GM18502 (cell line): ENCODE results near the gene WDFY3.
A peak's percentile ranks its signal among the peaks of the same experiment; 100 is the strongest.

Source experiments
- ATAC-seq: cut with Tn5 transposase; IDR thresholded peaks from one replicate; pipeline ENCODE4 v1.9.1; 2021; ENCODE audit warnings: mild to moderate bottlenecking; ENCODE audit not compliant: unreplicated experiment, poor library complexity

WDFY3 gene

DNA sequence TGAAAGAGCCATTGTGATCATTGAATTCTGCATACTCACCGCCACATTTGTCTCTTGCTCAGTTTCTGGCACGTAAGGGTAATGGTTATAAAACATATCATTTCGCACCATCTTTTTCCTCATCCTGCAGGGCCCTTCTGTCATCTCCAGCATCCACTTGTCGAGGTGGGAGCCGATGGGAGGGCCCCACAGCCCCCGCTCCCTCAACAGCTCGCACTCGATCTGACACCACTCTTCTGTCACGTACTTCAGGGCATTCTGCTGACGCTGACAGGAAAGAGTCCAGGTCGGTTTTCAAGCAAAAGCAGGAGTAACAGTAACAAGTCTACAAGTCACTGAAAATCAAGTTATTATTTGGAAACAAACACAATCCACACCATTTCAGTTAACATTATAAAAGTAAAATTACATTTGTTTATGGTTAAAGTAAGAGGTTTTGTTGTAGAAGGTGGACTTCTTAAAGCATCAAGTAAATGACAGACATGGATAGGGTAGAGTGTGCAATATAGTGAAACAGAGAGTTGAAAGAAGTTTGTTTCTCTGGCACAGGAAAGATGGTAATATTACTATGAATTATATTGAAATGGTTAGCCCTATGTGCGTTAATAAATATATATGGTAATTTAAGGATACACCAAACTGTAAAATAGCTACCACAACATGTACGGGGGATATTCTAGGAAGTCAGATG is 233.0 kb downstream of the WDFY3 start:
- no peak for ATAC-seq

DNA sequence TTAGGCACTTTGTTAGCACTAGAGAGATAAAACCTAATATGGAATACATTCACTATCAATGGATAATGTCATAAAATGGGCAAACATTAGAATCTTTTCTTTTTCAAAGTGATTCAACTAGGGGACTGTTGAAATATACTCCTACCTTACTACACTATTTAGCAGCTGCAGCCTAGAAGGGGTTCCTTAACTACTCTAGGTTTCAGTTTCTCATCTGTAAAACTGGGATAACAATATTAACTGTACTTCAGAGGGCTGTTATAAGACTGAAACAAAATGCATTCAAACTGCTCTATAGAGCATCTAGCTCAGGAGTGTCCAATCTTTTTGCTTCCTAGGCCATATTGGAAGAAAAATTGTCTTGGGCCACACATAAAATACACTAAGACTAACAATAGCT is 236.1 kb downstream of the WDFY3 start:
- no peak for ATAC-seq

- ATAC-seq = no peak
Observed at GRCh38 chr4:84727491-84727890, 239.0 kb downstream of the WDFY3 start.

- ATAC-seq = no peak
Observed at GRCh38 chr4:84726356-84726755, 240.1 kb downstream of the WDFY3 start.

- no peak for ATAC-seq
Observed at GRCh38 chr4:84722720-84723119, 243.8 kb downstream of the WDFY3 start.

DNA sequence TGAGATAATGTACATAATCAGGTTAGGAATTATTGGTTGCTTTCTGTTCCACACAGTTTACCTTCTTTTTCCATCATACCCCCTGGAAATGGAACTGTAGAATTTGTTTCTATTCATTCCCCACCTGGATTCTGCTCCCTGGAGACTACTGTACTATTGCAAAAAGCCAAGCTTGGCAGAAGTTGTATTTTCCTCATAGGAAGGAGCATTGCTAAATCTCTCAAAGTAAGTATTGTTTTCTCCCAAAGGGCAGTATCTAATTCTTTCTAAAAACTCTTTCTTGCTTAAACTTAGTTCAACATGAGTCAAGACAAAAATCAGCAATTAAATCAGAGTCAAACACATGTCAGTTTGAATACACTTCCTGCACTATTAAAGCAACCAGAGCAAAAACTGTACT is 247.4 kb downstream of the WDFY3 start:
- no peak for ATAC-seq

GRCh38 chr4:84718699-84719098 is 247.8 kb downstream of the WDFY3 start:
- no peak for ATAC-seq

DNA sequence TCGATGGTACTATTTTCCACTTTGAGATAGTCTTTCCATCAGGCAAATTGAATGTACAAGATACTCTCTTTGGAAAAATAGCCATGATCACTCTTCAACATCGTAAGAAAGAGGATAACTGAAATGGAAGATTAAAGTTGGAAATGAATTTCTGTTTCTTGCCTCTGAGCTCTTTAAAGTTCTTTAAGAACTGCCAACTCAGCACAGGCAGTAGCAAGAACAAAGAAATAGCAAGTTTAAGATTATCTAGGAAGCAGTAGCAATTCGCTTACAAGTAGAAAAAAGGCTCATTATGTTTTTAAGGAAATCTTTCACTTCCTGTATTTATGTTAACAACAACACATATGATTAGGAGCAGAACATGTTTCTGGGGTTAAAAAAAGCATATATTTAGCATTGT is 255.9 kb downstream of the WDFY3 start:
- ATAC-seq = no peak

- ATAC-seq = no peak
Observed at GRCh38 chr4:84708406-84709135, 257.9 kb downstream of the WDFY3 start.

DNA sequence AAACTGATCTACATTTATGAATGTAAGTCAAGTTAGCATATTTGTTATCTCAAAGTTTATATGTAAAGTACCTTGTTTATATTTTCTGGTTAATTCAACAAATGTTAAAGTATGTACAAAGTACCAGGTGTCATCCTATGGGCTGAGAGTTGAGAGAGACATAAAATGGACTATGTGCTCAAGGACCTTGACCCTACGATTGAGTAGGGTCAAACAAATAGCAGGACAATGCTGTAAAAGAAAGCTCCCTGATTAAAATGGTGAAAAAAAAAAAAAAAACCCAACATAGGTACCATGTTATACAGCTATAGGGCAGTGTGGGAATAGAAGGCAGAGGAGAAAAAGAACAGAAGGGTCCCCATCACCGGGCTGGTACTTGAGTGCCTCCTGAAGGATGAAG is 260.2 kb downstream of the WDFY3 start:
- ATAC-seq = no peak

DNA sequence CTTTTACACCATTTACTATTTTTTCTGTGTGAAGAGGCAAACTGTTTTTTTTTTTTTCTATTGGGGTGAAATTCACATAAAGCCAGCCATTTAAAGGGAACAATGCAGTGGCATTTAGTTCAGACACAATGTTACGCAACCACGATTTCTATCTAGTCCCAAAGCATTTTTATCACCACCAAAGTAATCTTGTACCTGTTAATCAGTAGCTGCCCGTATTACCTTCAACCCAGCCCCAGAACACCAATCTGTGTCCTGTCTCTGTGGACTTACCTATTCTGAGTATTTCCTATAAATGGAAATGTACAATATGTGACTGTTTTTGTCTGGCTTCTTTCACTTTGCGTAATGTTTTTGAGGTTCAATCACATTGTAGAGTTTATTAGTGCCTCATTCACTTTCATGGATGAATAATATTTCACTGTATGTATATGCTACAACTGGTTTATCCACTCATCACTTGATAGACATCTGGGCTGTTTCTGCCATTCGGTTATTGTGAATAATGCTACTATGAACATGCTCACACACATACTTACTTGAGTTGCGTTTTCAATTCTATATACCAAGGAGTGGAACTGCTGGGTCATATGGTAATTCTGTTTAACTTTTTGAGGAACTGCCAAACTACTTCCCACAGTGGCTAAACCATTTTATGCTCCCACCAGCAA is 267.4 kb downstream of the WDFY3 start:
- no peak for ATAC-seq

DNA sequence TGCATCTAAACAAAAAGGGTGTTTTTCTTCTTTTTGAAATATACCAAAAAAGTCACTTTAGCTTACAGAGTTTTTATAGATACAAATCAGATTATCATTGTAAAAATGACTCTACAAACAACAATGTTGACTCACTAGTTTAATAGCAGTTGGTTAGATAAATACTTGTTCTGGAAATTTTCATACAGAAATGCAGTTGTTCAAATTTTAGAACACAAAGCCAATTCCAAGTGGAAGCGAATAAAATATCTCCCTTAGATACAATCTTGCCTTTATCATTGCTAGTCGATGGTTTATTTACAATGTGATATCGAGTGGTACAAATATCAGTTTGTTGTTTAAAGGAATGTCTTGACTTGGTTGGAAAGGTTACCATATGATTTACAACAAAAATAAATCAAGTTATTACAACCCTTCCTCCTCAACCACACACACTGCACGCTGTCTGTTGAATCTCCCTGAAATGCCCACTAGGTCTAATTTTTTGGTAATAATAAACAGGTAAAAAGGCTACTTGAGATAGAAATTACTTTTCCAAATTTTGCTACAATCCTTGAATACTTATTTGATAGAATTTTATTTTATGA is 268.8 kb downstream of the WDFY3 start:
- ATAC-seq = no peak

DNA sequence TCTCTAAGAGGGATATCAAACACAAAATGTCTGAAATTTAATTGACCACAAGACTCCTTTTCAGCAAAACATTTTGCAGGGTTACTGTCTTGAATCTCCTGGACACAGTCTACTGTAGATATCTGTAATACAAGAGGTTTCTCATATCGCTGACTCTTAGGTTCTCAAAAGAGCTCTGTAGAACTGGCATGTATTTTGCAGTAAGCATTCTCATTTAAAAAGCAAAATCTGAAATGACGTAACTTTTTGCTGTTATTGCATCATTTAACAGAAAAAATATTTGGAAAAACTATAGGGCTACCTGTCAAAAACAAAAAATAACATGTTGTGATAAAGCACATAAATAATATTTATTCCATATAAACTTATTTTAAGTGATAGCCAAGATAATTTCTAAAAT is 269.3 kb downstream of the WDFY3 start:
- no peak for ATAC-seq

DNA sequence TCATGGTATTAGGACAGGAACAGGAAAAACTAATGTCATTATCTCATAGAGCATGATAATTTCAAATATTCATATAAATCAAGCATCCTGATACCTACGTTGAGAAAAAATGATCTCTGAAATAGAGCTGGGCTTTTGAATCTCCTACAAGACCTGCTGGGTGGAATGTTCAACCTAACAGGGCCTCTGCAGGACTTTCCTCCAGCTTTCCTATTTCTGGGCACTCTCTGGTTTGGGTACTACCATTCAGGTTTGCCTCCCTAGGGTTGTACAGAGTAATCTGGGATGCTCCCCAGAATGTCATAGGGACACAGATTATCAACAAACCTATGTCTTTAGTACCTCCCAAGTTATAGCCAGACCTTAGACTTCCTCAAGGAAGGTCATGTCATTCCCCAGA is 274.7 kb downstream of the WDFY3 start:
- ATAC-seq = no peak

GRCh38 chr4:84691170-84691691 is 275.3 kb downstream of the WDFY3 start:
- ATAC-seq = peak; percentile 51

DNA sequence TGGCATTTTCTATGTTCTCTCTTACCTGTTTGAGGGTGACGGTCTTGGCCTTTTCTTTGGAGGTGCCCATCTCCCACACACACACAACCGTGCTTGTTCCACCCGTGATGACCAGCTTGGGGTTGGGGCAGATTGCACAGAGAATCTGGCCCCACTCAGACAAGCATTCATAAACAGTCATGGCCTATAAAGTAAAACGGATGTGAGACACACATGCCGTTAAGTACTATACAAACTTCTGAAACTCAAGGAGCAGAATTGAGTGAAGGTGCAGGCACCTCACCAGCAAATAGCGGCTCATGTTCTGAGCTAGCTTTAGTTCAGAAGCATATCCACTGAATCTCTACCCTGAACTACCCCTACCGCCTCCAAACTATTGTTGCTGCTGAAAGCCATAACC is 276.0 kb downstream of the WDFY3 start:
- ATAC-seq = no peak

GRCh38 chr4:84689197-84689596 is 277.3 kb downstream of the WDFY3 start:
- ATAC-seq = no peak

DNA sequence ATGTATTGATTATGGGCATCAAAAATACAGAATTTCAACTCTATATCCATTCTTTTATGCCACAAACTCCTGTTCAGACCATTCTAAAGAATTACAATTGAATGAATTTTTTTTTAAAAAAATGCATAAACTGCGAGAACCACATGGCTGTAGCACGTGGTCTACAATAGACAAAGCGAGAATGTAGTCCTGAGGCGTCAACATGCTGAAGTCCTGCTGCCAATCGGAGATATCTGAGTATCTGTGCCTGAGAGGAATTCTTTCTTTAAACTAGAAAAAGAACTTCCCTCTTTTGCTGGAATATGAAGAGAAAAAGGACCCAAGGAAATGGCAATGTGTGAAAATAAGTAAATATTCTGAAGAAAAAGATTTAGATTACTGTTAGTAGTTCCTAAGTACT is 277.9 kb downstream of the WDFY3 start:
- no peak for ATAC-seq

- ATAC-seq = no peak
Observed at GRCh38 chr4:84685105-84685504, 281.4 kb downstream of the WDFY3 start.

GRCh38 chr4:84684361-84684760 is 282.1 kb downstream of the WDFY3 start:
- ATAC-seq = no peak
